HG03103 (cell line): Measurements from ENCODE around the gene TRAF3IP1.

ENCODE experiments used
- ATAC-seq: cut with Tn5 transposase; IDR thresholded peaks from one replicate; pipeline ENCODE4 v1.9.1; 2021; ENCODE audit warnings: low read depth; ENCODE audit not compliant: unreplicated experiment

TRAF3IP1 gene

DNA sequence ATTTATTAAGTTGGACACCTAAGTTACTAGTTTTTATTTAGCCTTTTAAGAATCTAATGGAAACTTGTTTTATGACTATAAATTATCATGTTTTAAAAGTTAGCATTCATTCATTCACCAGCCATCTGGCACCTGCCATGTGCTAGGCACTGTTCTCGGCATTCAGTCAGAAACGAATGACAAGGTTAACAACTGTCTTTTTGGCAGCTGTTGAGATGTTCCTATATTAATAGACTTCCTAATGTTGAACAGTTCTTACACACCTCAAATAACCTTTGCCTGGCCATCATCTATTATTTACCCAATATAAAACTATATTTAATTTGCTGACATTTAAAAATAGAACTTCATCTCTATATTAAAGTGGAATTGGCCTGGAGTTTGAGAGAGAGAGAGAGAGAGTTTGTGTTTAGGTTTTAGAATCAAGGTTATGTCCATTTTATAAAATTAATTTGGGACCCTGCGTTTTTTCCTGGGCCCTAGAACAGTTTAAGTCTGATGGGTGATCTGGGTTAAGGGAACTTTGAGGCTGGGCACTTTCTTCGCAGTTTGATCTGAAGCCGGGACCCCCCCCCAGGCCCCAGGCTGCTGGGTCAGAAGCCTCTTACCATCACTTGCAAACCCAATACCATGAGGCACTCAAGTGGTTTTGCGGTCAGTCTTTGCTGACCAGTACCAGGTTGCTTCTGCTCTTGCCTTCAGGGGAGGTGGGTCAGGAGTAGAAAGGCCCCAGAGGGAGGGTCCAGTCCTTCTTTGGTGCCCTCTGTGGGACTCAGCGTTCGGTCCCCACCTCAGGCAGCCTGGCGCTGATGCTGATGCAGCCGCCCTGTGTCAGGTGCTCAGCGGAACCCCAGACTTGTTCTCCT, 58.1 kb downstream of the TRAF3IP1 start:
- ATAC-seq, result no peak

DNA sequence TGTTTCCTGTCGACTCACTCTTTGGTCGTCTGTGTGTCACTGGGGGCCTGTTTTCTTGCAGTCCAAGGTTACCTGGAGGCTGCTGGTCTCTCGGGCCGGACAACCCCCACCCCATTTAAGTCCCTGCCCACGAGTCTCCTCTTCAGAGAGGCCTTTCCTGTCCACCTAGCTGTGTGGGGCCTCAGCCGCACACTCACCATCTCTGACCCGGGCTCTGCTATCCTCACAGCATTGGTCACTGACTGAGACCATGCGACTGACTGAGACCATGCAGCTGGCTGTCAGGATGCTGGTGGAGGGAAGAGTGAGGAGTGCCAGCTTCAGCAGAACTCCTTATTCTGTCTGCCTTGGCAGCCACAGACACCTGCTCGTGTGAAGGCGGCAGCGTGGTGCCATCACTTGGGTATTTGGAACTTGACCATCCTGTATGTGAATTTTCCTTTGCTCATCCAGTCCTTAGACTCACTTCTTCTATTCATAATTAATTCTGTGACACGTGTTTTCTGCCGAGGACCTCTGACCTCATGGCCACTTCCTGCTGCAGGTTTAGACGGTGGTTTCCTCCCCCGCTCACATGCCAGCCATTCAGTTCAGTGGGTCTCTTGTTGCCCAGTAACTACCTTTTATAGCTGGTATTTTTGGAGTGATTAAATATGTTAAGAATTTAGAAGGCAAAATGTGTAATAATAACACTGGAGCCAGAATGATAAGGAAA, 58.9 kb downstream of the TRAF3IP1 start:
- no peak for ATAC-seq

DNA sequence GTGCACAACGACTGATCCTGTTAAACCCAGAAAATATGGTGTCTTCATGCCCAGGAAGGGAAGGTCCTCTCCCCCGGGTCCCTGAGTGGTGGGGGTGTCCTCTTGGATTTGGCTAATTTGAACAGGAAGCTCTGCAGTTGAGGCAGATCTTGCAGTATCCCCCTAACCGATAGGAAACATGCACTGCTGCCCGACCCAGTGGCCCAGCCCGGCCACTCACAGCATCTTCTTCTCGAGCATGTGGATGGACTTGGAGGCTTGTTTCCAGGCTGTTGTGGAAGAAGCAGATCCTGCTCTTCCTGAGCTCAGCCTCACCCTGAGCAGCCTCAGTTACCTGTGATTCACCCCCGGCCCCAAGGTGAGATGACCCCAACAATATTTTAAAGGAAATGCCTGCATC, 60.0 kb downstream of the TRAF3IP1 start:
- no peak for ATAC-seq

DNA sequence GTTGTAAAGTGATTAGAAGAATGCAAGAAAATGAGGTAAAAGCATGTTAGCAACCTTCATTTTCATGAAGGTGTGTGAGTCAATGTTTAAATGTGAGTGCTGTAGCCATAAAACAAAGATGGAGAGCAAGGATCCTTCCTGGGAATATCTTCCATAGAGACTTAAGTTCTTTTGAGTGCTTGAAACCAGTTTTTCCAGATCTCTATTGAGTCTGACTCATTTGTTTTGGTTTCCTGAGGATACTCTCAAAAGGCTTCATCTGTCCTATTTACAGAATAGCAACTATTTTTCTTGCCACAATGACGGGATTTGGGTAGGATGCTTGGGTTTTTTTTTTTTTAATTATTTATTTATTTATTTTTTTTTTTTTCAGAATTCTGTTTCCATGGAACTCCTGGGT, 60.5 kb downstream of the TRAF3IP1 start:
- ATAC-seq, result no peak

DNA sequence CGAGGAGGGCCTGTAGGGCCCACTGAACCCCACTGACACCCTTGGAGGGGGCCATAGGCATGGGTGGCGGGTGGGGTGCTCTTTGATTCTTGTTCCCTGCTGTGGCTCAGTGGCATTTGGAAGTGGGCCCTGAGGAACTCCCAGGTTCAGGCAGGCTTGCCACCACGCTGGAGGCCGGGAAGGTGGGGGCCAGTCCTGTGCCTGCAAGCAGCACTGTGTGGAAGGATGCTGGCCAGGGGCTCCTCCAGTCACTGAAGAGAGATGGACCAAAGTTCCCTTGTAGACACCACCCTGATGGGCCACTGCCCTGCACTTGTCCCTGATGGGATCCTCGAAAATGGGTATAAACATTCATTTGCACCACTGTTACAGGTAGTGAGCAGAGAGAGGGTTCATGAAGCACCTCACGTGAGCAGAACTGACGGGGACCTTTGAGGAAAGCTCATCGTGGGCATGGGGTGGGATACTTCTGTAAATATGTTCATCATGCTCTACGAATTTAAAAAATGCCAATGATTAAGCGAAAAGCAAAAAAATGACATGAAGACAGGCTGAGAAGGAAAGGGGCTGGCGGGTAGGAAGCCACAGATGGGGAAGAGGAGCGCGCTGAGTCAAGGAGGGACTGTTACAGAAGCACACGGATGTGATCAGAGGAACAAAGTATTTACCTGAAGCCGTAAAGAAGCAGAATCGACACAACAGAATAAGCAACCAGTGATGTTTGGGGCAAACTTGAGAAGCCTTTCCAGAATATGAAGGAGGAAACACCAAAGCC, 61.2 kb downstream of the TRAF3IP1 start:
- no peak for ATAC-seq

DNA sequence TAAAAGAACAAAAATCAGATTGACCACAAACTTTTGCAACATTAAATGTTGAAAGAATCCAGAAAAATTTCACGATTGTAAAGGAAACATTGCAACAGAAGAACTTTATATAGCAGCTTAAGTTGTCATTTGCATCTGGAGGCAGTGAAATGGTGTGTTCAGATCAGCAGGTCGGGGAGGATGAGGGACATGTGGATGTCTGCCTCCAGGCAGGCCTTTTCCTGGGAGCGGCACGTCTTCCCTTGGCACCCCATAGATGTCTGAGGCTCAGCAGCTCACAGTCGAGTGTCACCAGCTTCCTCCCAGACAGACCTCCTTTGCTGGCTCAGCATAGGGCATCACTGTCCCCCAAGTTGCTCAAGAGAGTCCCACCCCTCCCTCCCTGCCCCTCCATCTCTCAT, 62.1 kb downstream of the TRAF3IP1 start:
- ATAC-seq, result no peak

DNA sequence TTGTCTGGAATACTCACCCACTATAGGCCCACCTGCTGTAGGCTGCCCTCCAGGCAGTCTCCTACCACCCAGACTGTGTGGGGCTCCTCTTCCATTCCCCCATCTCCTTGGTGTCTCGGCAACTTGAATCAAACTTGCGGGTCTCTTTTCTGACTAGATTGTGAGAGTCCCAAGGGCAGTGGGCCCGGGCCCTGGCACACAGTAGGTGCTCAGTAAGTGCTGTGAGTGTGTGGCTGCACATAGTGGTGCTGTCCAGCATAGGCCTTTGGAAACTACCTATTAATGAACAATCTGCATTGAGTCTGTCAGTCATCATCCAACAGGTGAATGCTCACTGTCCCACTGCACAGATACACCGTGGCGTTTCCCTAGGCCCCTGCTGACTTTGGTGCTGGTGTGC, 62.8 kb downstream of the TRAF3IP1 start:
- no peak for ATAC-seq

DNA sequence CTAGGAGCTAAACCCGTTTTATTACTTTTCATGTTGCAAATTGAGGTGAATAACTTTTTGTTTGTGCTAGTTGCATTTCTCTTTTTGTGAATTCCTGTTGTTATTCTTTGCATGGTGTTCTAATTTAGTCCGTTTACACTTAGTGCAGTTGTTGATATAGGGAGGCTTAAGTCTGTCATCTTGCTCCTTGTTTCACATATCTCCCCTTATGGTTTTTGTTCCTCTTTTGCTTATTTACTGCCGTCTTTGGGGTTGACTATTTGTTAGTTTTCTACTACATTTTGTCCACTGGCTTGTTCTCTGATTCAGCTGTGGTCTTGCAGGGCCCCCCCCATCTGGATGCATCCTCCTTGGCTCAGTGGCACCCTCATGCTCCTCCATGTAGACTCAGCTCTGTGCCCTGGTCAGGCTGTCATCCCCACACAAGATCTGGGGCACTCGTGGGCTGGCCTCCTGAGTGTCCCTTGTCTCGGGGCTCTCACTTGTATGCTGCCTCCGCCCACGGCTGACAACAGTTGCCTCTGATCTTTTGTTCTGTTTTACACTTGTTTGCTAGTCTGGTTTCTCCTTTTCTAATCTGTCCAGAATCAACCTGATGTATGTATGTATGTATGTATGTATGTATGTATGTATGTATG, 63.5 kb downstream of the TRAF3IP1 start:
- ATAC-seq, result no peak

DNA sequence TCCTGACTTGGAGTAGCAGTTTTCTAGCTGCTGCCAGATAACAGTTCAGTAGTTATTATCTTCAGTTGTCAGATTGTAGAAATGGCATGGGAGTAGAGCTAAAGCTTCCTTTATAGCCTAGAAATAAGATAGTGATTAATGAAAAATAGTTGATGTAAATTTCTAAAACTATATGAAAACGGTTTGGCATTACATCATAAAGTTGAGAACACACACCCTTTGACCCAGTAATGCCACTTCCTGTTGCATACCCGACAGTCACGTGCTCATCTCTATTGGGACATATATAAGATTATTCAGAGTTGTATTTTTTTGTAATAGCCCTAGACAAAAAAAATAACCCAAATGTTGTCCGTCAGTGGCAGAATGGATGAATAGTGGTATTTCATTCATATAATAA, 67.0 kb downstream of the TRAF3IP1 start:
- no peak for ATAC-seq

DNA sequence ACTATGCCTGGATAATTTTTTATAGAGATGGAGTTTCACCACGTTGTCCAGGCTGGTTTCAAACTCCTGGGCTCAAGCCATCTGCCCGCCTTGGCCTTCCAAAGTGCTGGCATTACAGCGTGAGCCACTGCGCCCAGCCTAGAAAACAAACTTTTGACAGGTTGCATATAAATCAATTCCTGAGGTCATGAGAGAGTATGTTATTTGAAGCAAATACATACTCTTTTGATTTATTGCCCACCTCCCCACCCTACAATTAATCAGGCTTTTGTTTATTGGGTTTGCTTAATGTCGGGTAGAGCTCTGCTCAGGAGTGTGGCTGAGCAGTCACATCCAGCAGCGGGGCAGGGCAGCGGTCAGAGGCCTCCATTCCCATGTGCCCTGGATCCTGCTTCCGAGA, 68.5 kb downstream of the TRAF3IP1 start:
- no peak for ATAC-seq

DNA sequence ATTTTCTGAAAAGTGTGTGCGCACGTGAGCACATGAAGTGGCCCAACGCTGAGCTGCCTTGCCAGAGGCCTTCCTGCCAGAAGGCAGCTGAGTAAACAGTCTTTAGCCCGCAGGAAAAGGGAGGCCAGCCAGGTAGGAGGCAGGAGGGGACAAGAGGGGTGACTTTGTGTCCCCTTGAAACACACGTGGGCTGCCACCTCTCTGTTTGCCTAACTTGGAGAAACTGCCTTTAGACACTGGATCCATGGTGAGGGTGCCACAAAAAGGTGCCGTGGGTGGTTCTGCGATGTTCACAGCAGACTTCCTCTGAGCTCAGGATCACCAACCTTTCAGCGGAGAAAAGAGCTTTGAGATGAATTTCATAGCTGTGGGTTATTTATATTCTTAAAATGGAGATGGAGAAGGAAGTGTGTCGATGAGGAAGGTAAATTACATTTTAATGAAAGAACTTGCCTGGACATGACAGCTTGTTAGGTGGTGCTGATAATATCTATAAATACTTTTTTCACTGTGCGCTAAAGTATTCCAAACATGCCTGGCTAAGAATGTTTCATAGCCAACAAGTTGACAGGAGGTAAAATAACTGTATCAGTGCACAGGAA, 69.8 kb downstream of the TRAF3IP1 start:
- ATAC-seq, result no peak

DNA sequence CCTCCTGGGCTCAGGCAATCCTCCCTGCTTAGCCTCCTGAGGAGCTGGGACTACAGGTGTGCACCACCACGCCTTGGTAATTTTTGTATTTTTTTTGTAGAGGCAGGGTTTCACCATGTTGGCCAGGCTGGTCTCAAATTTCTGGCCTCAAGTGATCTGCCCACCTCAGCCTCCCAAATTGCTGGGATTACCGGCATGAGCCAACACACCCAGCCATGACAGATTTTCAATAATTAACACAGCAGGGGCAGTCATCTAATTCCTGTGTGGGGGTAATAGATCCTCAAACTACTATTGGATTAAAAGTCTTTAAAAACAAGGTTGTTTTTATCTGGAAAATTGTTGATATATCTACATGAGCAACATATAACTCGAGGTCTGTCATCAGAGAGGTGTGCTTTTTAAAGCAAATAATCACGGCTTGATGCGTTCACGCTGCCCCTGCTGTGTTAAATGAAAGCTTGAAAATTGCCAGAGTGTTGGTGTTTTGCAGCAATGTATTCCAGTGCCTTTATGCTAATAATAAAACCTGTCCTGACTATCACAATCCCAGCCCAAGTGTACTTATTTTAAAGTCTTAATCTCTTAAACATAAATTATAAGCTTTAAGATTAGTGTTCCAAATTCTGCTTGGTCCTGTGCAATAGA, 70.8 kb downstream of the TRAF3IP1 start:
- no peak for ATAC-seq

DNA sequence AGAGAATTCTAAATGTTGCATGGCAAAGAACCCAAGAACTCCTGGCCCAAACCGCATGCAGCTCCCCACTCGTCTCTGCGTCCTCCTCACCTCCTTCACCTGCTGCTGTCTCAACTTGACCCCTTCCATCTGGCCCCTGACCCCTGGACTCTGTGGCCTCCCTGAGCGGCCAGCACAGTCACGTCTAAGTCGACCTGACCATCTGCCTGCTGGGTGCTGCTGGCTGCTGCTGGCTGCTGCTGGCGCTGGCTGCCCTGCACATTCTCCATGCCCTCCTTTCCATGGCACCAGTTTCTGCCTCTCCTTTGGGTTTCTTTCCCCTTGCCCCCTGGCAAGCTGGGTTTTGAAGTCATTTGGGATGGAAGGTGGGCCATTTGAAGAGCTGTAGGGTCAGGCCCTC, 76.3 kb downstream of the TRAF3IP1 start:
- no peak for ATAC-seq

DNA sequence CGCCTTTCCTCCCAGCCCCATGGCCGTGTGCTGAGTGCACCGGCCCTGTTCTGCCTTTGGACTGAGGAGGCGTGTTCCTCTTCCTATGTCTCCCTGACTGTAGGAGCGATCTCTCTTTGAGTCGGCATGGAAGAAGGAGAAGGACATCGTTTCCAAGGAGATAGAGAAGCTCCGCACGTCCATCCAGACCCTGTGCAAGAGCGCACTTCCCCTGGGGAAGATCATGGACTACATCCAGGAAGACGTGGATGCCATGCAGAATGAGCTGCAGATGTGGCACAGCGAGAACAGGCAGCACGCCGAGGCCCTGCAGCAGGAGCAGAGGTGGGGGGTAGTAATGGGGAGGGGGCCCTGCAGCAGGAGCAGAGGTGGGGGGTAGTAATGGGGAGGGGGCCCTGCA, 77.0 kb downstream of the TRAF3IP1 start:
- ATAC-seq, result no peak

DNA sequence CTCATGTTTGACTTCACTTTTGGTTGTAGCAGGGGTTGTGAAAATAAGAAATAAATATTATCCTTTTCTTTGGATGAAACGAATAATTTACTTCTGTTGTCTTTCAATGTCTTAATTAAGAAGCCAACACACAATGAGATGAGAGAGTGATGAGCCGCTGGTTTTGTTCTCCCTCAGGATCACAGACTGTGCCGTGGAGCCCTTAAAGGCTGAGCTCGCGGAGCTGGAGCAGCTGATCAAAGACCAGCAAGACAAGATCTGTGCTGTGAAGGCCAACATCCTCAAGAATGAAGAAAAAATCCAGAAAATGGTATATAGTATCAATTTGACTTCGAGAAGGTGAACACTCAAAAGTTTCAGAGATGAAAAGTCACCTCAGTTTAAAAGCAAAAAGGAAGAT, 78.3 kb downstream of the TRAF3IP1 start:
- no peak for ATAC-seq

DNA sequence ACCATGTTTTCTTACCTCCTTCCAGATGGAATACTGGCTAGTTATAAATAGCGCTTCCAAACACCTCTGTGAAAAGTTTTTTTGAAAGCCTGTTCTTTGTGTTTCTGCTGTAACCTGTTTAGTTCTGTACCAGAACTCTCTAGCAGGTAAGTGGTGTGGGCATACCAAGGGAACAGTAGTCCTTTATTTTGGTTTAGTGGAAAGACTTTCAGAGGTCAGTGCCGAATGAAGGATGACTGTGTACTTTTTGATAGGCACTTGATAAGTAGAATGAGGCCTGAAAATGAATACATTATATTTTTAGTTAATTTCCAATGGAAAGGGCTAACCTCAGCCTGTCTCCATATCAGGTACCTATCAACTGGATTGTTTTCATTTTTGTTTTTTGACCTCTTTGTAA, 78.8 kb downstream of the TRAF3IP1 start:
- ATAC-seq, result no peak

DNA sequence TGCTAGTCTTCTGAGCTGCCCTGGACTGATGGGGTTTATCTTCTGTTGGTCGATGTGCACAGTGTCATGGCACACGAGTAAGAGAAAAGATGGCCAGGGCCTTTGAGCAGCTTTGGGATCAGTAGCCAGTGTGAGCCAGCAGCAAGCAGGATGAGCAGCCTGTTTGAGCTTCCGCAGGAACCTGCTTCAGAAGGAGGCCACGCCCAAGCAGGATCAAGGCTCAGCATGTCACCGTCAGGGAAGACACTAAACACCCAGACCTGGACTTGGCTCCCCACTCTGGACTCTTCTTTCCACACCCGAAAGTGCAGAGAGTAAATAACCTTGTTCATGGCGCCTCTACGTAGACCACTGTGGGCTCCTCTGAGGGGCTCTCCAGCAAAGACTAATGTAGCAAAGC, 81.2 kb downstream of the TRAF3IP1 start:
- ATAC-seq, result no peak

DNA sequence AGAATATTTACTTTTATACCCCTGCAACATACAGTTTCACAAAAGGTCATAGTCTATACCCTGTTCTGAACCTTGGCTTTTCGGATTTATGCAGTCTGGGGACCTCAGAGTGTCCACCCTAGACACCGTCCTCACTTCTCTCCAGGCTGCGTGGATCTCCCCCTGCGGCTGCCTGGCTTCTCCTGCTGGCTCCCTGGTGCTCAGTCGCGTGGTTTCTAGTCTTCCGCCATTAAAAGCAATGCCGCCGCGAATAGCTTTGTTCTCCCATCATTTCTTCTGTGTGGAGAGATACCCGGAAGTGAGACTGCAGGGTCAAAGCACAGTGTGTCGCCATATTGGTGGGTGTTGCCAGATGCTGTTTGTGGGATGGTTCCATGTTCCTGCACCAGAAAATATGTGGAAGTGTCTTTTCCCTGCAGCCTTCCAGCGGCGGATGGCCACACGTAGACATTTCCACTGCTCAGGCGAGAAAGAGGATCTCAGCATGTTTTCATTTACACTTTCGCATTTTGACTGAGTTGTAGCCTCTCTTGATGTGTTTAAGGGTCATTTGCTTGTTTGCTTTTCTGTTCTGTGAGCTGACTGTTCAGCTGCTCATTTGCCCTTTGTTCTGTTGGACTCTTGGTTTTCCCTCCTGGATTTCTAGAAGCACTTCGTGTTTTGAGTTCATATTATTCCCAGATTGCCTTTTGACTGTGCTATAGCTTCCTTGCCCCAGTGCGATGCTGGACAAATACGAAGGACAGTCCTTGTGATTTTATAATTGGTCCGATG, 83.5 kb downstream of the TRAF3IP1 start:
- no peak for ATAC-seq
